Measurements from ENCODE around the gene GTF2IRD1. TPM values are rescaled to one million over a fixed set of nuclear protein-coding genes. Genes with fewer than 3 reads are reported as not detected.

The GTF2IRD1 gene
- total RNA-seq, 1 experiment from 2014 or later: 34.3 TPM

DNA sequence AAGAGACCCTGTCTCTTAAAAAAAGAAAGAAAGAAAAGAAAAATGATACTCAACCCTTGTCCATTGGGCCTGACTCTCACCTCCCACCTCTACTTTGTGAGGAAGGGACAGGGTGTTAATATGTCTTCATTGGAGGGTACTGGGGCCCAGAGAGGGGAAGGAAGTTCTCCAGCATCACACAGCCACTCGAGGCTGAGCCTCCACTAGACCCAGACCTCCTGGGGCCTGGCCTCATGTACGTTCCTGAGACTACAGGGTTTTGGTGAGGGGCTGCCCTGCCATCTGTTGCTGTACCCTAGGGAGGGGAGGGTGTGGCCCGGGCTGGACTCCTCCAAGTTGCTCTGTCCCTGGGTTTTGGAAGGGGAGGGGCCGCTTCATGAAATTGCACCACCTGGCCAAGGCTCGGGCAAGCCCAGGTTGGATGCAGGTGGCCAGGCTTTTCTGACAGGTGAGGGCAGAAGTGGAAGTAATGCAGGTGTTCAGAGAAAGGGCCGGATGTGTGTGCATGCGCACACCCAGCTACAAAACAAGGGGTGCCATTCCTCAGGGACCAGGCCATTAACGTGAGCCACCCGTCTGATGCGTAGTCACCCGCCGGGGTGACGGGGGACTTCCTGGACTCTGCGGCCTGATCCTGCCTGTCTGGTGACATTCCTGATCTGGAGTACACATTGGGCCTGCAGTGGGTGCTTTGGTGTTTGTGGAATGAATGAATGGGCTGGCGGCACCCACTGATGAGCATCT lies 21.7 kb downstream of the GTF2IRD1 start:
- Histone ChIP-seq H3K9ac (ENCODE audit: extremely low read depth, insufficient read length, low read length) (no peak overlapping the region), H3K56ac (ENCODE audit: insufficient read length, low read depth, low read length) (no peak overlapping the region), H3K23ac (ENCODE audit: insufficient read length, low read depth, low read length) (no peak overlapping the region), H2BK5ac (ENCODE audit: insufficient read length, low read length) (no peak overlapping the region), H3K4me2 (ENCODE audit: insufficient read depth, insufficient read length, low read length) (no peak overlapping the region), H3K14ac (ENCODE audit: insufficient read depth, low read length) (no peak overlapping the region; the same call in 1 of the 2 replicates), H2BK15ac (ENCODE audit: low read depth, low read length) (no peak overlapping the region), H4K20me1 (ENCODE audit: control insufficient read depth, insufficient read depth, insufficient read length) (no peaks in the 10 kb centered on the region), H3K27me3 (ENCODE audit: insufficient read depth, low read length) (no peaks in the 10 kb centered on the region), H3K27ac (ENCODE audit: insufficient read length, low read depth, low read length) (no peak overlapping the region), H3K79me2 (ENCODE audit: insufficient read depth, low read length) (no peaks in the 10 kb centered on the region; the same call in none of the 2 replicates), H4K91ac (ENCODE audit: insufficient read length, low read depth, low read length) (no peak overlapping the region), H3T11ph (ENCODE audit: low read length) (no peak overlapping the region), H3K4ac (ENCODE audit: low read depth, low read length) (no peak overlapping the region), H3K79me1 (ENCODE audit: insufficient read depth, low read depth, low read length, poor library complexity, severe bottlenecking) (no peaks in the 10 kb centered on the region), H4K8ac (replicated peaks; ENCODE audit: insufficient read length, low read depth, low read length) (no peak overlapping the region), H2AK5ac (ENCODE audit: insufficient read length, low read length) (no peak overlapping the region), H2BK12ac (ENCODE audit: insufficient read length, low read depth, low read length) (no peak overlapping the region), H3K9me3 (ENCODE audit: control insufficient read depth, low read depth, low read length) (no peaks in the 10 kb centered on the region), H4K5ac (ENCODE audit: insufficient read length, low read depth, low read length) (no peak overlapping the region), H3K4me1 (ENCODE audit: insufficient read depth, low read length) (peaks cover 4% of the 10 kb centered on the region; the same call in 1 of the 2 replicates), H2AFZ (ENCODE audit: low read length) (no peak overlapping the region), H2BK120ac (ENCODE audit: low read depth, low read length, poor library complexity, severe bottlenecking) (no peak overlapping the region), H3K18ac (ENCODE audit: insufficient read length, low read depth, low read length) (no peak overlapping the region), H3K23me2 (ENCODE audit: insufficient read length, low read depth, low read length, poor library complexity, severe bottlenecking) (no peaks in the 10 kb centered on the region), H2BK20ac (ENCODE audit: low read depth, low read length, poor library complexity, severe bottlenecking) (no peak overlapping the region)
- DNase-seq: no peak
- Mint-ChIP-seq H3K9me3 (no peaks in the 10 kb centered on the region), H3K4me1 (peaks cover 23 to 27% of the 10 kb centered on the region in 2 experiments), H3K4me3 (no peak overlapping the region), H3K27me3 (ENCODE audit: low read depth) (no peaks in the 10 kb centered on the region), H3K27ac (peak overlapping the region in 1 of 3 experiments; percentile 78; a peak in 1 of 7 replicates), H3K36me3 (ENCODE audit: insufficient read depth in 1 of 3, low read depth in 3 of 3) (peaks cover 0 to 5% (median 4%) of the 10 kb centered on the region in 3 experiments; a peak in 3 of 7 replicates)
- WGBS (ENCODE audit: extremely low coverage, insufficient read length, low lambda C conversion rate): no CpG with 5 or more reads among the region's 15 CpGs
- TF ChIP-seq, protein P1, sequence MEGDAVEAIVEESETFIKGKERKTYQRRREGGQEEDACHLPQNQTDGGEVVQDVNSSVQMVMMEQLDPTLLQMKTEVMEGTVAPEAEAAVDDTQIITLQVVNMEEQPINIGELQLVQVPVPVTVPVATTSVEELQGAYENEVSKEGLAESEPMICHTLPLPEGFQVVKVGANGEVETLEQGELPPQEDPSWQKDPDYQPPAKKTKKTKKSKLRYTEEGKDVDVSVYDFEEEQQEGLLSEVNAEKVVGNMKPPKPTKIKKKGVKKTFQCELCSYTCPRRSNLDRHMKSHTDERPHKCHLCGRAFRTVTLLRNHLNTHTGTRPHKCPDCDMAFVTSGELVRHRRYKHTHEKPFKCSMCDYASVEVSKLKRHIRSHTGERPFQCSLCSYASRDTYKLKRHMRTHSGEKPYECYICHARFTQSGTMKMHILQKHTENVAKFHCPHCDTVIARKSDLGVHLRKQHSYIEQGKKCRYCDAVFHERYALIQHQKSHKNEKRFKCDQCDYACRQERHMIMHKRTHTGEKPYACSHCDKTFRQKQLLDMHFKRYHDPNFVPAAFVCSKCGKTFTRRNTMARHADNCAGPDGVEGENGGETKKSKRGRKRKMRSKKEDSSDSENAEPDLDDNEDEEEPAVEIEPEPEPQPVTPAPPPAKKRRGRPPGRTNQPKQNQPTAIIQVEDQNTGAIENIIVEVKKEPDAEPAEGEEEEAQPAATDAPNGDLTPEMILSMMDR (conservative IDR thresholded peaks at IDR 0.05): no peak

Data from H9 (cell line).